Colonic mucosa (tissue), 4 donors: Measurements from ENCODE around the gene CLINT1. TPM values are rescaled to one million over a fixed set of nuclear protein-coding genes. Genes with fewer than 3 reads are reported as not detected.

Source experiments
- DNase-seq: peaks from one replicate; pipeline ENCODE4 v3.0.0-alpha.2; 2020
- H3K27ac ChIP-seq: fragments of 200-600 bp; one replicate; pipeline ENCODE4 v1.8.0; 2021
- H3K27me3 ChIP-seq: fragments of 200-600 bp; one replicate; pipeline ENCODE4 v1.8.0; 2021
- H3K36me3 ChIP-seq: fragments of 200-600 bp; one replicate; pipeline ENCODE4 v1.8.0; 2021
- H3K4me1 ChIP-seq: fragments of 200-600 bp; one replicate; pipeline ENCODE4 v1.8.0; 2021; ENCODE audit warnings: mild to moderate bottlenecking
- H3K4me3 ChIP-seq: fragments of 200-600 bp; one replicate; pipeline ENCODE4 v1.8.0; 2021
- H3K9ac ChIP-seq, 2 donors: one replicate each; pipeline ENCODE4 v1.7.0; 2013; ENCODE audit warnings: control low read depth in 2 of 2, low read depth in 2 of 2, low read length in 2 of 2
- H3K9me3 ChIP-seq: fragments of 200-600 bp; one replicate; pipeline ENCODE4 v1.8.0; 2021
- intact Hi-C: fragments of 100-400 bp; cut with DNase I; formaldehyde crosslinking; loops from one replicate; pipeline ENCODE4 v1.14.1; 2022
- total RNA-seq, 2 donors: library from RNA; stranded (reverse); fragmentation: NEBNext Ultra II Directional in 1 of 2; extraction: Animal tissue kit (Norgen Biotek cat#: 25700) in 1 of 2; gene quantifications; one replicate each; pipeline ENCODE4 v1.2.1, GENCODE V29; 2021
- TF ChIP-seq, protein P1 (sequence below): fragments of 200-600 bp; IDR thresholded peaks from one replicate; pipeline ENCODE4 v1.8.0; 2022; ENCODE audit warnings: antibody characterized with exemption, mild to moderate bottlenecking
- donor health status: healthy.
- donor health status: DM: no; HTN: no; CAD: no.
- donor health status: DM: no; HTN: no; CAD: no.

Gene CLINT1
- total RNA-seq, 2 donors from 2014 or later, result 127 to 183 TPM

DNA sequence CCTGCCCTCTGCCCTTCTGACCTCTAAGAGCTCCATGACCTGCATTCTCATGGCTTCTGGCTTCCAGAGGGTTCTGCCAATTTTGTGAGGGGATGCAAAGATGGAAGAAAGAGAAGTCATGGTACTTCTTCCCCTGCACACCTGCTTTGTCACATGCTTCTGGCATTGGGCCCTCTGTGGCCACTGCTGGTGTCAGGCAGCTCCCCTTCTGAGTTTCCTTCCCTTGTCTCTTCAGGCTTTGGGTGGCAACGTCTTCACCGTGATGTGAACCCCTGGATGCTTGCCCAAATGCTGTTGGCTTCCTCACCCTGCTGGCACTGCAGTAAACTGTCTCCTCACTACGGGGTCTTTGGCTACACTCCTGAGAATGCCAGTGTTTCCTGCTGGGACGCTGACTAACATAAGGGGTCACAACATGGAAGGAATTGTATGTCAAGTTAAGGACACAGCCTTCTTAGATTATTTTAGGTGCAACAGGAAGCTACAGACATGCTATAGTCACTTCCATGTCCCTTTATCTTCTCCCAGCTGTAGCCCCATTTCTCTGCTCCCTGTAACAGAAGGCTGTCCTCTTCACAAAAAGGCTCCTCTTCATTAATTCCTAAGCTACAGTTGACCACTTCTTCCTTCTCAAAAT, 8.9 kb upstream of the CLINT1 start:
- Histone ChIP-seq H3K27me3 (no peaks in the 10 kb centered on the region), H3K4me3 (no peak overlapping the region), H3K9me3 (no peaks in the 10 kb centered on the region), H3K9ac (no peak overlapping the region), H3K27ac (no peak overlapping the region), H3K4me1 (no peaks in the 10 kb centered on the region), H3K36me3 (no peaks in the 10 kb centered on the region)
- intact Hi-C loops, result no loop called here
- no peak for DNase-seq
- TF ChIP-seq, protein P1, sequence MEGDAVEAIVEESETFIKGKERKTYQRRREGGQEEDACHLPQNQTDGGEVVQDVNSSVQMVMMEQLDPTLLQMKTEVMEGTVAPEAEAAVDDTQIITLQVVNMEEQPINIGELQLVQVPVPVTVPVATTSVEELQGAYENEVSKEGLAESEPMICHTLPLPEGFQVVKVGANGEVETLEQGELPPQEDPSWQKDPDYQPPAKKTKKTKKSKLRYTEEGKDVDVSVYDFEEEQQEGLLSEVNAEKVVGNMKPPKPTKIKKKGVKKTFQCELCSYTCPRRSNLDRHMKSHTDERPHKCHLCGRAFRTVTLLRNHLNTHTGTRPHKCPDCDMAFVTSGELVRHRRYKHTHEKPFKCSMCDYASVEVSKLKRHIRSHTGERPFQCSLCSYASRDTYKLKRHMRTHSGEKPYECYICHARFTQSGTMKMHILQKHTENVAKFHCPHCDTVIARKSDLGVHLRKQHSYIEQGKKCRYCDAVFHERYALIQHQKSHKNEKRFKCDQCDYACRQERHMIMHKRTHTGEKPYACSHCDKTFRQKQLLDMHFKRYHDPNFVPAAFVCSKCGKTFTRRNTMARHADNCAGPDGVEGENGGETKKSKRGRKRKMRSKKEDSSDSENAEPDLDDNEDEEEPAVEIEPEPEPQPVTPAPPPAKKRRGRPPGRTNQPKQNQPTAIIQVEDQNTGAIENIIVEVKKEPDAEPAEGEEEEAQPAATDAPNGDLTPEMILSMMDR, result no peak

DNA sequence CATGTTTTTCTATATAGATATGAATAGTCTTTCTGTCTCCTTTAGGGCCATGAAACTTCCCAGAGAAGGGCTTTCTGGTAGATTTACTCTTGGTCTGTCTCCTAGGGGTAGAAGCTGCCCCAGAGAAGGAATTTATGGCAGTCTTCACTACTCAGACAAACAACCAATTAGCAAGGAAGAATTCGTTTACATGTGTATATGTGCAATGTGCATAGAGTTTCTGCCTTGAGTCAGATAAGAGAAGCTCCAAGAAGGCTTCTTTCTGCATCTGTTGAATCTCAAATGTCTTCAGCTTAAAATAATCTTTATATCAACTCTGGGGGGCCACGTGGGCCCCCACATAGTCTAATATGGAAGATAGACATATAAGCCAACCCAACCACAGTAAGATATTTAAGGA, 7.6 kb upstream of the CLINT1 start:
- Histone ChIP-seq H3K27ac (no peak overlapping the region), H3K4me1 (no peaks in the 10 kb centered on the region), H3K27me3 (no peaks in the 10 kb centered on the region), H3K36me3 (no peaks in the 10 kb centered on the region), H3K4me3 (no peak overlapping the region), H3K9me3 (no peaks in the 10 kb centered on the region), H3K9ac (no peak overlapping the region)
- intact Hi-C loops, result no loop called here
- TF ChIP-seq, protein P1, result no peak
- DNase-seq, result no peak

DNA sequence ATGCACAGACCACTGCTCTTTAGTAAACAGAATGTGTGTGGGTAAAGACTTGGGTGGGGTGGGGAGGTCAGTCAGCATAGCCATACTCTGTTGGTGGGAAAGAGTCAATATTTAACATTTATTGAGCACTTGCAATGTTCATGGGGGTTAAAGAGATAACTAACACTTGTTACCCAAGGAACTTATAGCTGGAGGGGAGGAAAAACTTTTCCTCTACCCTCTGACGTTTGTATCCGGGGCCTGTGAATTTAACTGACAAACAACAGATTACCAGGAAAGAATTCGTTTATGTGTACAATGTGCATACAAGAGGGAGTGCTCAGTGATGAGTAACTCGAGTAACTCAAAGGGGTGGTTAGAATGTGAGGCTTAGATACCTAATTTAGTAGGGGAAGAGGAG, 6.8 kb upstream of the CLINT1 start:
- H3K27ac ChIP-seq, result no peak overlapping the region
- no peak overlapping the region for H3K9ac ChIP-seq
- no peak overlapping the region for H3K4me3 ChIP-seq
- intact Hi-C loops, result no loop called here
- TF ChIP-seq, protein P1, result no peak
- H3K27me3 ChIP-seq, result no peaks in the 10 kb centered on the region
- H3K4me1 ChIP-seq, result no peaks in the 10 kb centered on the region
- H3K9me3 ChIP-seq, result no peaks in the 10 kb centered on the region
- no peaks in the 10 kb centered on the region for H3K36me3 ChIP-seq
- DNase-seq, result no peak

DNA sequence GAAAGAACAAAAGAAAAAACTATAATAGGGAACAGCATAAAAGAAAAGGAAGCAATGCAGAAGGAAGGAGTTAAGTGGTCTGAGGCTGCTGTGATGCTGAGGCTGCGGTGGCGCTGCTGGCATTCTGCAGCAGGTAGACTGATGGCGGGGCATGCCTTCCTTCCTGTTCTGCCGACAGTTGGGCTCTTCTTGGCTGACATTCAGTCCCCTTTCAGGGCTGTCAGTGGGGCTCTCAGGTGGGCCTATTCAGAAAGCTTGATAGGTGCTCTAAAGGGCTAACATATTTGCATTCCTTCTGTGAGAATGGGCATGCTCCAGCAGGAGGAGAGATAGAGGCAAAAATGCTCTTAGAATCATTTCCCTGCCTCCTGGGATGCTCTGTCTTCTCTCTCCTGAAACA, 5.1 kb upstream of the CLINT1 start:
- H3K4me1 ChIP-seq, result no peaks in the 10 kb centered on the region
- H3K27ac ChIP-seq, result peak overlapping the region; percentile 3
- TF ChIP-seq, protein P1, result no peak
- no peaks in the 10 kb centered on the region for H3K27me3 ChIP-seq
- H3K4me3 ChIP-seq, result no peak overlapping the region
- intact Hi-C loops, result no loop called here
- DNase-seq, result no peak
- H3K9ac ChIP-seq, result no peak overlapping the region
- H3K9me3 ChIP-seq, result no peaks in the 10 kb centered on the region
- H3K36me3 ChIP-seq, result no peaks in the 10 kb centered on the region

DNA sequence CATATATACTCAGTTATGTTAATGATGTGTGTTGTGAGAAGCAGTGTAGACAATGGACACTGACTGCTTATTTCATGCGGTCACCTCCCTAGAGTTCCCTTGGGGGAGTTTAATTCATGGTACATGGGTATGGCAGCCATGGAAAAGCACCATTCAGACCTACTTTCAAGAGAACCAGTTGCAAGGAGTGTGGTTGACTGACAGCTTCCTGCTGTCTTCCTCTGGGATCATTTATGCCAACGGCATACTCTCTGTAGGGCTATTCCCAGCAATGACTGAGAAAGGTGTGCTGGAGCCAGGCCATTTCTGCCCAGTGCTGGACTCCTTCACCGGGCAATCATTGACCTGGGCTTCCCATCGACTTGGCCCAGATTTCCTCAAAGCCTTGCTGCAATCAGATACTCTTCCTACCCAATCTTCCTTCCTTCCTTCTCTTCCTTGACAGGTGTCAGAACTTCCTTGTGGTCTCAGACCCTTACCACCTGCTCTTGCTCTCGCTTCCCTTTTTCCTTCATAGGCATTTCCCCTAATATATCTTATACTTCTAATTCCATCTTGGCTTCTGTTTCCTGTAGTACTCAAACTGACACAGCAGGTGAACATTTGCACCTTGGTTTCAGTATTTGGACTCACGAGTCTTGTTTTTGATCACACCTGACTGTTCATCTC, 3.4 kb upstream of the CLINT1 start:
- DNase-seq, result no peak
- TF ChIP-seq, protein P1, result no peak
- Histone ChIP-seq H3K4me3 (no peak overlapping the region), H3K4me1 (no peaks in the 10 kb centered on the region), H3K27me3 (no peaks in the 10 kb centered on the region), H3K27ac (no peak overlapping the region), H3K9me3 (no peaks in the 10 kb centered on the region), H3K9ac (no peak overlapping the region), H3K36me3 (no peaks in the 10 kb centered on the region)
- intact Hi-C loops, result no loop called here
